Activated CD4-positive, alpha-beta T cell treated with anti-CD3 and anti-CD28 coated beads for 36 hours (primary cell): ENCODE results near the gene SMOC2. TPM values are rescaled to one million over a fixed set of nuclear protein-coding genes. Genes with fewer than 3 reads are reported as not detected.

Source experiments
- ATAC-seq: fragments of 200-7000 bp; cut with Tn5 transposase; one replicate; pipeline ENCODE4 v1.10.0; 2021; ENCODE audit warnings: mild to moderate bottlenecking, moderate library complexity
- CTCF ChIA-PET: fragments of 350-600 bp; sonication (Branson Sonifier 250); formaldehyde crosslinking; loops from one replicate; lab custom pipeline; 2021; ENCODE audit warnings: antibody characterized with exemption; lab: Charles Lee
- POLR2A ChIA-PET: fragments of 350-600 bp; sonication (Branson Sonifier 250); formaldehyde crosslinking; loops from one replicate; lab custom pipeline; 2021; ENCODE audit warnings: antibody characterized with exemption, inconsistent platforms; lab: Charles Lee
- DNase-seq: peaks from one replicate; pipeline ENCODE4 v3.0.0-alpha.2; 2020
- H3K27ac Mint-ChIP-seq: one replicate; pipeline ENCODE4 v1.8.0; 2021; ENCODE audit warnings: mixed read lengths
- H3K27me3 Mint-ChIP-seq: one replicate; pipeline ENCODE4 v1.8.0; 2021; ENCODE audit warnings: mixed read lengths
- H3K36me3 Mint-ChIP-seq: one replicate; pipeline ENCODE4 v1.8.0; 2021; ENCODE audit warnings: low read depth, mixed read lengths
- H3K4me1 Mint-ChIP-seq: one replicate; pipeline ENCODE4 v1.8.0; 2021; ENCODE audit warnings: mixed read lengths
- H3K4me3 Mint-ChIP-seq: one replicate; pipeline ENCODE4 v1.8.0; 2021; ENCODE audit warnings: mild to moderate bottlenecking, moderate library complexity, mixed read lengths
- H3K9me3 Mint-ChIP-seq: one replicate; pipeline ENCODE4 v1.8.0; 2021; ENCODE audit warnings: low read depth, mixed read lengths
- intact Hi-C, 2 experiments: fragments of 100-400 bp; cut with DNase I in 1 of 2; cut with micrococcal nuclease in 1 of 2; formaldehyde crosslinking; loops; one replicate each; pipeline versions ENCODE4 v1.14.2 to v1.15.1; 2022 to 2024; cut with DNase I, micrococcal nuclease
- total RNA-seq, 2 experiments: library from RNA; stranded (reverse); gene quantifications; one replicate each; pipeline ENCODE4 v1.2.3, GENCODE V29; 2021

SMOC2 gene
- total RNA-seq, 2 experiments from 2014 or later = not detected

DNA sequence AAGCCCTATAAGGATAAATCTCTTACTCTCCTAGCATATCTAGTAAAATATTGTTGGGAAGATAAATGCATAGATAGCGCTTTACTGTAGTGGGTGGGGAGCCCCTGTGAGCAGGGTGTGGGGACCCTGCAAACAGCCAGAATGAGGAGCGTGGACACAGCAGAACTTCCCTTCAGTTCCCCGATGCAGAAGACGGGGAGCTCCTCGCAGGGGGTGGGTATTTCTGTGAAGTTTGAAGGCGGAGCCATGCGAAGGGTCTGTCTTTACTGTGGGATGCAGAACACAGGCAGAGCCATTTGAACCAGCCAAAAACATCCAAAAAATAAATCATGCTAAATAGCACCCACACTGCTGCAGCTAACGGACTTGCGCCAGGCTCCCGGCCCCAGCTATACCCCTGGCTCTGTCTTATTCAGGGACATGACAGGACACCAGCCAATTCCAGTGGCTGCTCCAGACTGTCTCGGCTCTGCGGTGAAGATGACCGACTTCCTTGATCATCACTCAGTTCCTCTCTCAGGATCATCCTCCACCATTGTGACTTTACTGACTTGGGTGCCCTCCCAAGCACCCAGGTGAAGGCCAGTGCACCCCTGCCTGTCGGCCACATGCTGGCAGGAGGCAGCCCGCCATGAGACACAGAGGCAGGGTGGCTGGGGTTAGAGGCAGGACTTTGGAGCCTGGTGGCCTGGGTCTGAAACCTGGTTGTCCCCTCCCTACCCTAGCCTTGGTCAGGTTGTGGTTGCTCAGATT lies 134.5 kb downstream of the SMOC2 start:
- no peak overlapping the region for H3K4me3 Mint-ChIP-seq
- DNase-seq (no peak), ATAC-seq (no peak)
- no peak overlapping the region for H3K27ac Mint-ChIP-seq
- no peaks in the 10 kb centered on the region for H3K36me3 Mint-ChIP-seq
- H3K9me3 Mint-ChIP-seq = no peaks in the 10 kb centered on the region
- CTCF ChIA-PET = no interaction called here
- no peaks in the 10 kb centered on the region for H3K4me1 Mint-ChIP-seq
- H3K27me3 Mint-ChIP-seq = no peaks in the 10 kb centered on the region
- POLR2A ChIA-PET = interaction anchor here (0.6 kb wide), 1 partner anchor 256 kb away, joined by 3 read pairs; no protein-coding TSS in a partner anchor
- intact Hi-C loops = no loop called here

DNA sequence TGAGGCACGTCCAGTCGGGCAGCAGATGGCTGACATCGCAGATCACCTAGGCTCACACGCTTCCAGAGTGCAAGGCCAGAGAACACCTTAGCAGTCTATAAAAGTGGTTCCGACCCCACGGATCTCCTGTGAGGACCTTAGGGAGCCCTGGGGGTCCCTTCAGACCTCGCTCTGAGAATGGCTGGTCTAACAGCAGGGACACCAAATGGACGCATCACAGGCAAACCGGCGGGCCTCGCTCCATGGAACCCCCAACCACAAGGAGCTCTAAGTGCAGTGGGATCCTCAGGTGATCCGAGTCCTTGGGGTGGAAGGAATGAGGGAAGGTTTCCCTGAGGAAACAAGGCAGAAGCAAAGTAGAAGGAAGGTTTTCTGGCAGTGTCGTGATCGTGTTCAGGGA lies 135.4 kb downstream of the SMOC2 start:
- intact Hi-C loops = no loop called here
- no peak for ATAC-seq
- H3K4me1 Mint-ChIP-seq = no peaks in the 10 kb centered on the region

DNA sequence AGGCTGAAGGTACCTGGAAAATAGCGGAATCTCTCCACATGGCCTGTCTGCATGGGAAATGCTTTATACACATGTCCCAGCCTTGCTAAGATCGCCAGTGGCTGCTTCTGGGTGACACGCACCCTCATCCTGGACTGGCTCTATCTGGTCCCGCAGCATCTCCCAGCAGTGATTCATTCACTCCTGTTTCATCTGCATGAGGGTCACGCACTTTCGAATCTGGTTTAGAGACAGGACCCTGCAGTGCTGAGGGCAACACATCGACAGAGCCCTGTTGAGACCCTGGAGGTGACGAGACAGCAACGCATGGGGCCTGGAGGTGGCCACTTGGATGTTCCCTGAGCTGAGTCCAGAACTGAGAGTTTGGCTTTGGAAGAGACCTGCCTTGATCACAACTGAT lies 136.5 kb downstream of the SMOC2 start:
- H3K4me3 Mint-ChIP-seq = no peak overlapping the region
- H3K27ac Mint-ChIP-seq = no peak overlapping the region
- CTCF ChIA-PET = no interaction called here
- intact Hi-C loops = no loop called here
- H3K27me3 Mint-ChIP-seq = no peaks in the 10 kb centered on the region
- ATAC-seq (no peak), DNase-seq (no peak)
- H3K9me3 Mint-ChIP-seq = no peaks in the 10 kb centered on the region
- POLR2A ChIA-PET = no interaction called here
- H3K36me3 Mint-ChIP-seq = no peaks in the 10 kb centered on the region
- no peaks in the 10 kb centered on the region for H3K4me1 Mint-ChIP-seq

More for the DNA sequence above, 135.4 kb downstream of the SMOC2 start:
- DNase-seq = no peak
- Mint-ChIP-seq H3K27ac (no peak overlapping the region), H3K27me3 (no peaks in the 10 kb centered on the region), H3K36me3 (no peaks in the 10 kb centered on the region), H3K9me3 (no peaks in the 10 kb centered on the region), H3K4me3 (no peak overlapping the region)
- CTCF ChIA-PET = no interaction called here
- POLR2A ChIA-PET = no interaction called here

DNA sequence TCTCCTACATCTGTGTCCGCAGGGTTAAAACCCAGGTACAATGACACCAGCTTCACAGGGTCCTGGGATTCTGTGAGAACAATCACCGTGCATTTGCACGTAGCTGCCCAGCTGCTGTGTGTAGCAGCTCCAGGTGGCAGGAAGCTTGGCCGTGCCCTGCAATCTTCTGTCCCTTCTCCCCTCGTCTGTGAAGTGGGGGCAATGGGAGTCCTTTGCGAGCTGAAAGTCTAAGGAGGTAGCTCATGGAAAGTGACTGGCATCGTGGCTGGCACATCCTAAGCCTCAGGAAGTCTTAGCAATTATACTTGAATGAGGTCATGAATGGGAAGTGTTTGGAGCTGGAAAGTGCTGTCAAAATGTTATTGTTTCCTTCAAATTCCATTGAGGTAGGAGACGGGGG lies 137.1 kb downstream of the SMOC2 start:
- CTCF ChIA-PET = no interaction called here
- Mint-ChIP-seq H3K4me3 (no peak overlapping the region), H3K4me1 (no peaks in the 10 kb centered on the region), H3K9me3 (no peaks in the 10 kb centered on the region), H3K27me3 (no peaks in the 10 kb centered on the region), H3K27ac (no peak overlapping the region), H3K36me3 (no peaks in the 10 kb centered on the region)
- ATAC-seq (no peak), DNase-seq (no peak)
- POLR2A ChIA-PET = no interaction called here
- intact Hi-C loops = no loop called here

DNA sequence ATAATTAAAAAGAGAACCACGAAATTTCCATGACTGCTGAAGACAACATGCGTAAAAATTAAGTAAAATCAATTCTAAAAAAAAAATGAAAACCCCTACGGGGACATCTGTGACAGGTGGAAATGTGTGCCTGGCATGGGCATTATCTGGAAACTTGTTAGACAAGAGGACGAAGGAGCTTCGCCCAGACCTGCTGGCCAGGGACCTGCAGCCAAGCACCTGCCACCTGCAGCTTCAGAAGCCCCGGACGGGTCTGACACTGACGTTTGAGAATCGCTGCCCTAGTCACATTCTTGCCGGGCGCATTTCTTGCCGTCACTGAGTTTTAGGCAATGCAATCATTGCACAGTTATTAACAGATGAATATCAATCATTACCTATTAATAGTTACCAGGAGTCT lies 140.3 kb downstream of the SMOC2 start:
- POLR2A ChIA-PET = no interaction called here
- CTCF ChIA-PET = interaction anchor here (0.6 kb wide), 1 partner anchor 642 kb away, joined by 3 read pairs; no protein-coding TSS in a partner anchor
- intact Hi-C loops = no loop called here
- Mint-ChIP-seq H3K27ac (no peak overlapping the region), H3K4me3 (no peak overlapping the region), H3K4me1 (no peaks in the 10 kb centered on the region), H3K9me3 (no peaks in the 10 kb centered on the region), H3K27me3 (no peaks in the 10 kb centered on the region), H3K36me3 (no peaks in the 10 kb centered on the region)
- no peak for ATAC-seq
- no peak for DNase-seq

DNA sequence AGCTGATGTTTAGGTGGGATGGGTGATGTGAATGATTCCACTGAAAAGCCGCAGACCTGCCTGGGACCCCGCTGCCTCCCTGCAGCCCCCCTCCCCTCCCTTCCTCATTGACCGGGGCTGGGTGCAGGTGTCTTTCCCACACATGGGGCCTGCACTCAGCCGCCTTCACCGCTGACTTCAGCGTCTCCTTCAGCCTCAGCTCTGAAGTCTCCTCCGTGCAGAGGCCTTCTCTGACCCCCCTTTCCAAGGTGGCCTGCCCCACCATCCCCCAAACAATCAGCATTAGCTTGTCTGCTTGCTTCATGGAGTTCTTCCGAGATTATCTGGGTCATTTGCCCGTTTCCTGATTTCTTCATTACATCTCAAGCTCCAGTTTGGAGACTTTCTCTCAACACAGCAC lies 140.7 kb downstream of the SMOC2 start:
- H3K36me3 Mint-ChIP-seq = no peaks in the 10 kb centered on the region
- DNase-seq (no peak), ATAC-seq (no peak)
- POLR2A ChIA-PET = no interaction called here
- H3K9me3 Mint-ChIP-seq = no peaks in the 10 kb centered on the region
- intact Hi-C loops = no loop called here
- H3K27ac Mint-ChIP-seq = no peak overlapping the region
- CTCF ChIA-PET = interaction anchor here (0.6 kb wide), 1 partner anchor 642 kb away, joined by 3 read pairs; no protein-coding TSS in a partner anchor
- H3K4me3 Mint-ChIP-seq = no peak overlapping the region
- H3K4me1 Mint-ChIP-seq = no peaks in the 10 kb centered on the region
- H3K27me3 Mint-ChIP-seq = no peaks in the 10 kb centered on the region

DNA sequence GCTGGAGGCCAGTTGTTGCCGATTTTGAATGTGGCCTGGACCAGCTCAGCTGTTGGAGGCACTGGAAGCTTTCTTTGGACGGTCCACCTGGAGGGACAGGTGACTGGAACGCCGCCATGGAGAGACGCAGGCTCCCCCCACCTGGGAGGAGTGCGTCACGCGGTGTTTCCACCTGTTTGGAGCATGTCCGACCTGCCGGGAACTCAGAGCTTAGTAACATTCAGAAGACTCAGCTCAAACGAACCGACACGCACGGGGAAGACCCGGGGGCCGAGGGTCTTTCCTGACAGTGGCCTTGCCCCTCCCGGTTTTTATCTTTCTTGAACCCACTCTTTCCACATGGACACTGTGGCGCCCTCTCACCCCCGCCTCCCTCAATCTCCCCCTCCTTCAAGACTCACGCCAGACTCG lies 141.6 kb downstream of the SMOC2 start:
- Mint-ChIP-seq H3K36me3 (no peaks in the 10 kb centered on the region), H3K4me1 (no peaks in the 10 kb centered on the region), H3K27ac (no peak overlapping the region), H3K9me3 (no peaks in the 10 kb centered on the region), H3K27me3 (no peaks in the 10 kb centered on the region), H3K4me3 (no peak overlapping the region)
- POLR2A ChIA-PET = no interaction called here
- intact Hi-C loops = no loop called here
- CTCF ChIA-PET = no interaction called here
- DNase-seq (no peak), ATAC-seq (no peak)

DNA sequence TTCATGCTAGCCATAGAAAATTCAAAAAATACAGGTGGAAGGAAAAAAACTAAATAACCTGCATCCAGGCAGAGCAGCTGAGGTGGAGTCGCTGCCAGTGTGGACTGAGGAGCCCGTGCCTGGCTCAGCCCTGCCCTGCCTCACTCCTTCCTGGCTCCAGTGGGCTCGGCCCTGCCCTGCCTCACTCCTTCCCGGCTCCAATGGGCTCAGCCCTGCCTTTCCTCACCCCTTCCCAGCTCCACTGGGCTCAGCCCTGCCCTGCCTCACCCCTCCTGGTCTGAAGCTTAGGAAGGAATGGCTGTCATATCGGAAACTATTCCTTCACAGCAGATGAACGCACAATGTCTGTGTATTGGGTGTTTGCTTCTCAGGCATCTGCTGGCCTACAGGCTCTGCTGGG lies 142.1 kb downstream of the SMOC2 start:
- Mint-ChIP-seq H3K36me3 (no peaks in the 10 kb centered on the region), H3K9me3 (no peaks in the 10 kb centered on the region)

DNA sequence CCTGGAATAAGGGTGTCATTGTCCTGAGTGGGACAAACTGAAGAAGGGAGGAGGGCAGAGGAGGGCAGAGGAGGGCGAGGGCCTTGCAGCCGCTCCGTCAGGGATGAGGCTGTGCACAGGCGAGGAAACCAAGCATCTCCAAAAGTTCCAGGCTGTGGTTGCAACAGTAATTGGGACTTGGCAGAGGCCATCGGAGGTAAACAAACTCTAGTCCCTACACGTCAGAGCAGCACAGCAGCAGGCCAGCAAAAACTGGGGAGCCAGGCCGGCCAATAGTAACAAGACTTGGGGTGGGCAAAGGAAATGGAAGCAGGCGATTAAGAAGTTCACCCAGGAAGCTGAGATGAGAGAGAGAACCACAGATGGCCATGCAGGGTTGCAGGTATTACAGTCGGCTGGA lies 142.8 kb downstream of the SMOC2 start:
- Mint-ChIP-seq H3K9me3 (no peaks in the 10 kb centered on the region), H3K27me3 (no peaks in the 10 kb centered on the region), H3K4me3 (no peak overlapping the region), H3K36me3 (no peaks in the 10 kb centered on the region), H3K4me1 (no peaks in the 10 kb centered on the region), H3K27ac (no peak overlapping the region)
- CTCF ChIA-PET = no interaction called here
- POLR2A ChIA-PET = no interaction called here
- DNase-seq = no peak
- ATAC-seq = no peak
- intact Hi-C loops = no loop called here

More for the DNA sequence above, 142.1 kb downstream of the SMOC2 start:
- no peak overlapping the region for H3K4me3 Mint-ChIP-seq
- intact Hi-C loops = no loop called here
- no peaks in the 10 kb centered on the region for H3K4me1 Mint-ChIP-seq
- CTCF ChIA-PET = no interaction called here
- H3K27ac Mint-ChIP-seq = no peak overlapping the region
- no peak for DNase-seq
- no peaks in the 10 kb centered on the region for H3K27me3 Mint-ChIP-seq
- POLR2A ChIA-PET = no interaction called here
- no peak for ATAC-seq

DNA sequence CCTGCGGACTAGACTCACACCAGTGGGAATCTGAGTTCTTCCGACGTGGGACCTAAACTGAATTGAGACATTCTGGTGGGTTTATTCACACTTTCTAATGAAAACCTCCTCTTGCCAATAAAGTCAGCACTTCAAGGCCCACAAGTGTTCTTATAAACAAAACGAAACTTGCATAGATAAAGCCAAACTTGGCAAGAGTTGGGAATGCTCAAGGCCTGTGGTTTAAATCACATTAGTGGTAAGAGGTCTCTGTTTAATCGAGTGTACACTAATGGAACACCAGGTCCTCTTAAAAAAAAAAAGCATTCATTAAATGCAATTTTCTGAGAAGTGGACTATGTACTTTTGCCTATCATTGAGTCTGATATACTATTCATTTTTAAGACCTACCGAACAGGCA lies 143.3 kb downstream of the SMOC2 start:
- CTCF ChIA-PET = no interaction called here
- intact Hi-C loops = no loop called here
- no peaks in the 10 kb centered on the region for H3K9me3 Mint-ChIP-seq

DNA sequence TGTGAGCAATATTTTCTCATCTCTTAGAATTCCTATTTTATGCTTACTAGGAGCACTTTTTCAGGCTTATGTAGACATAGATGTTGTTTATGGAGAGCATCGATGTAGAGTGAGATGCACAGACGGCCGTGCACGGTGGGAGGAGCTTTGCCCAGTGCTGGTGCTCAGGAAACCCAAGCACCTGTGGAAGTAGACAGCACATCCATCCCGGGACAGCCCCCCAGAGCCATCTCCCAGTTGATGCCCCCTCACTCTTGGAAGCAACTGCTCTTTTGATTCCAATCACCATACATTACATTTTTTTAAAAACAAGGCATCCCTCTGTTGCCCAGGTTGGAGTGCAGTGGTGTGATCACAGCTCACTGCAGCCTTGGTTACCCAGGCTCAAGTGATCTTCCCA lies 143.7 kb downstream of the SMOC2 start:
- CTCF ChIA-PET = no interaction called here
- POLR2A ChIA-PET = no interaction called here
- H3K27ac Mint-ChIP-seq = no peak overlapping the region
- no peaks in the 10 kb centered on the region for H3K4me1 Mint-ChIP-seq
- DNase-seq (no peak), ATAC-seq (no peak)
- no peaks in the 10 kb centered on the region for H3K27me3 Mint-ChIP-seq
- intact Hi-C loops = no loop called here
- H3K36me3 Mint-ChIP-seq = no peaks in the 10 kb centered on the region
- no peak overlapping the region for H3K4me3 Mint-ChIP-seq
- no peaks in the 10 kb centered on the region for H3K9me3 Mint-ChIP-seq

More for the DNA sequence above, 143.3 kb downstream of the SMOC2 start:
- DNase-seq (no peak), ATAC-seq (no peak)
- Mint-ChIP-seq H3K36me3 (no peaks in the 10 kb centered on the region), H3K4me3 (no peak overlapping the region), H3K27ac (no peak overlapping the region), H3K4me1 (no peaks in the 10 kb centered on the region), H3K27me3 (no peaks in the 10 kb centered on the region)
- POLR2A ChIA-PET = no interaction called here

DNA sequence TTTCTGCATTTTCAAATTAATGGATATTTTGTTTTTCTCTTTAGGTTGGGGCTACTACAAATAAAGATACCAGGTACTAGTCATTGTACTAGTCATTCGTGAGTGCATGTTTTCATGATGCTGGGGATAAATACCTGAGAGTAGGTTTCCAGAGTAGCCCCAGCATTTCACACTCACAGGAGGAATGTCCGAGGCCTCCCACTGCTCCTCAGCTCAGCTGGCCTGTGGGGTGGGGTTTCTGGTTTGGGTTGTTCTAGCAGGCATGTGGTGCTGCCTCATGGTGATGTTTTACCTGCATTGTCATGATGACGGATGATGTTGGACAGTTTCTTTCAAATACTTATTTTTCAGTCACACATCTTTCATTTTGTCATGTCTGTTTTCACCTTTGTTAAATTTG lies 144.5 kb downstream of the SMOC2 start:
- Mint-ChIP-seq H3K4me3 (no peak overlapping the region), H3K9me3 (no peaks in the 10 kb centered on the region), H3K27me3 (no peaks in the 10 kb centered on the region), H3K36me3 (no peaks in the 10 kb centered on the region), H3K4me1 (no peaks in the 10 kb centered on the region), H3K27ac (no peak overlapping the region)
- intact Hi-C loops = no loop called here
- ATAC-seq (no peak), DNase-seq (no peak)
- ChIA-PET CTCF (interaction anchor here (0.5 kb wide), 1 partner anchor 856 kb away, joined by 3 read pairs; no protein-coding TSS in a partner anchor), POLR2A (no interaction called here)
